Measurements from ENCODE around the gene KLF2.

- TF ChIP-seq CTCF (IDR thresholded peaks at IDR 0.05; ENCODE audit: low read length) = no peak
- TF ChIP-seq EZH2 (IDR thresholded peaks at IDR 0.05; ENCODE audit: borderline replicate concordance, low read length) = no peak
Observed at GRCh38 chr19:16330806-16331690, 6.4 kb downstream of the KLF2 start.

All from OCI-LY1 (cell line).